ENCODE results near the gene GOLGB1. TPM values are rescaled to one million over a fixed set of nuclear protein-coding genes. Genes with fewer than 3 reads are reported as not detected.

GOLGB1 gene, protein sequence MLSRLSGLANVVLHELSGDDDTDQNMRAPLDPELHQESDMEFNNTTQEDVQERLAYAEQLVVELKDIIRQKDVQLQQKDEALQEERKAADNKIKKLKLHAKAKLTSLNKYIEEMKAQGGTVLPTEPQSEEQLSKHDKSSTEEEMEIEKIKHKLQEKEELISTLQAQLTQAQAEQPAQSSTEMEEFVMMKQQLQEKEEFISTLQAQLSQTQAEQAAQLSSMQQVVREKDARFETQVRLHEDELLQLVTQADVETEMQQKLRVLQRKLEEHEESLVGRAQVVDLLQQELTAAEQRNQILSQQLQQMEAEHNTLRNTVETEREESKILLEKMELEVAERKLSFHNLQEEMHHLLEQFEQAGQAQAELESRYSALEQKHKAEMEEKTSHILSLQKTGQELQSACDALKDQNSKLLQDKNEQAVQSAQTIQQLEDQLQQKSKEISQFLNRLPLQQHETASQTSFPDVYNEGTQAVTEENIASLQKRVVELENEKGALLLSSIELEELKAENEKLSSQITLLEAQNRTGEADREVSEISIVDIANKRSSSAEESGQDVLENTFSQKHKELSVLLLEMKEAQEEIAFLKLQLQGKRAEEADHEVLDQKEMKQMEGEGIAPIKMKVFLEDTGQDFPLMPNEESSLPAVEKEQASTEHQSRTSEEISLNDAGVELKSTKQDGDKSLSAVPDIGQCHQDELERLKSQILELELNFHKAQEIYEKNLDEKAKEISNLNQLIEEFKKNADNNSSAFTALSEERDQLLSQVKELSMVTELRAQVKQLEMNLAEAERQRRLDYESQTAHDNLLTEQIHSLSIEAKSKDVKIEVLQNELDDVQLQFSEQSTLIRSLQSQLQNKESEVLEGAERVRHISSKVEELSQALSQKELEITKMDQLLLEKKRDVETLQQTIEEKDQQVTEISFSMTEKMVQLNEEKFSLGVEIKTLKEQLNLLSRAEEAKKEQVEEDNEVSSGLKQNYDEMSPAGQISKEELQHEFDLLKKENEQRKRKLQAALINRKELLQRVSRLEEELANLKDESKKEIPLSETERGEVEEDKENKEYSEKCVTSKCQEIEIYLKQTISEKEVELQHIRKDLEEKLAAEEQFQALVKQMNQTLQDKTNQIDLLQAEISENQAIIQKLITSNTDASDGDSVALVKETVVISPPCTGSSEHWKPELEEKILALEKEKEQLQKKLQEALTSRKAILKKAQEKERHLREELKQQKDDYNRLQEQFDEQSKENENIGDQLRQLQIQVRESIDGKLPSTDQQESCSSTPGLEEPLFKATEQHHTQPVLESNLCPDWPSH (N-terminal part only)
- 87.9 TPM for total RNA-seq

GRCh38 chr3:121749276-121750086 lies at the start of gene GOLGB1:
TSS of gene GOLGB1 (minus strand) at chr3:121749741. CDS start at chr3:121730971, 18,770 bp downstream.
- intact Hi-C loops (cut with DNase I) = loop anchor here (1.0 to 10.0 kb wide), 7 partner anchors 85 to 1657 kb away; partner anchors contain the start of genes EAF2, FAM162A, GSK3B and HSPBAP1
- H3K36me3 ChIP-seq = no peaks in the 10 kb centered on the region
- DNase-seq (ENCODE audit: low spot score in 2 of 2) = peak; percentile 94 to 98

GRCh38 chr3:121796970-121797369 lies 47.4 kb upstream of the GOLGB1 start:
- no peak for TF ChIP-seq CTCF (IDR thresholded peaks at IDR 0.05)
- Histone ChIP-seq H3K4me1 (no peaks in the 10 kb centered on the region), H3K27ac (no peak overlapping the region), H3K27me3 (no peaks in the 10 kb centered on the region), H3K4me3 (no peak overlapping the region), H3K9me3 (no peaks in the 10 kb centered on the region), H3K36me3 (peaks cover 0 to 14% of the 10 kb centered on the region in 2 donors)
- DNase-seq (ENCODE audit: low spot score in 2 of 2) = no peak
- intact Hi-C loops (cut with DNase I) = no loop called here

More at GRCh38 chr3:121749276-121750086, at the start of gene GOLGB1:
- Histone ChIP-seq H3K4me3 (peak within 1 kb of the TSS; percentile 86 to 95), H3K27ac (peak within 1 kb of the TSS; percentile 92 to 97), H3K27me3 (no peaks in the 10 kb centered on the region), H3K9me3 (no peaks in the 10 kb centered on the region), H3K4me1 (peaks cover 2 to 19% of the 10 kb centered on the region in 2 donors)
- TF ChIP-seq CTCF (IDR thresholded peaks at IDR 0.05) = no peak

- Histone ChIP-seq H3K4me1 (no peaks in the 10 kb centered on the region), H3K4me3 (no peak overlapping the region), H3K27me3 (no peaks in the 10 kb centered on the region), H3K36me3 (peaks cover under 1 to 21% of the 10 kb centered on the region in 2 donors), H3K27ac (no peak overlapping the region), H3K9me3 (no peaks in the 10 kb centered on the region)
- no peak for DNase-seq (ENCODE audit: low spot score in 2 of 2)
- TF ChIP-seq CTCF (IDR thresholded peaks at IDR 0.05) = no peak
- intact Hi-C loops (cut with DNase I) = no loop called here
Observed at GRCh38 chr3:121794264-121794983, 44.9 kb upstream of the GOLGB1 start.

DNA sequence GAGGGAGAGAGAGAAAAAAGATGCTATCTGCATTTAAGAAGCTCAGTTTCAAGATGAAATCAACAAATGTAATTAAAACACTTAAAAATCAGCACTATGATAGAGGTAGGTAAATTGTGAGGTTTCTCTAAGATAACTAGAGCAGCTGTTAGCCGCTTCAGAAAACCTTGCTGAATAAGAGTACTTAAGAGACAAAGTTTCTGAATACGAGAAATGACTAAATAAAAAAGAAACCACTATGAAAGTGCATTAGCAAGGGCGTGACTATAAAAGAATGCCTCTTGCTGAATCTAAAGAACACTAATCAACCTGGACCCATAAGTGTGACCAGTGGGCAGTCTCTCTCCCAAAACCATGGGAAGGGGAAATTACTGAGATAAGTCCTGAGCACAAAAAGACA lies 43.5 kb upstream of the GOLGB1 start:
- Histone ChIP-seq H3K9me3 (no peaks in the 10 kb centered on the region), H3K27ac (no peak overlapping the region), H3K27me3 (no peaks in the 10 kb centered on the region), H3K36me3 (peaks cover 9 to 25% of the 10 kb centered on the region in 2 donors), H3K4me3 (no peak overlapping the region), H3K4me1 (no peaks in the 10 kb centered on the region)
- DNase-seq (ENCODE audit: low spot score in 2 of 2) = no peak
- no peak for TF ChIP-seq CTCF (IDR thresholded peaks at IDR 0.05)
- intact Hi-C loops (cut with DNase I) = no loop called here
